Ovary (tissue), 9 donors: Measurements from ENCODE around the gene SEC61B. TPM values are rescaled to one million over a fixed set of nuclear protein-coding genes. Genes with fewer than 3 reads are reported as not detected.

ENCODE experiments used
- DNase-seq, 5 donors: peaks; one replicate each; pipeline ENCODE4 v3.0.0-alpha.2; 2019 to 2020
- H3K27ac ChIP-seq, 2 donors: fragments of 200-600 bp; one replicate each; pipeline versions ENCODE4 v1.5.1 to v1.8.0; 2019 to 2022
- H3K27me3 ChIP-seq: fragments of 200-600 bp; one replicate; pipeline ENCODE4 v1.8.0; 2022
- H3K36me3 ChIP-seq: fragments of 200-600 bp; sonication (generic); one replicate; pipeline ENCODE4 v1.5.1; 2019
- H3K4me1 ChIP-seq: one replicate; pipeline ENCODE4 v1.8.1; 2013; ENCODE audit warnings: mild to moderate bottlenecking, moderate library complexity; ENCODE audit not compliant: insufficient read depth
- H3K4me3 ChIP-seq: fragments of 200-600 bp; sonication (generic); one replicate; pipeline ENCODE4 v1.5.1; 2017
- H3K9me3 ChIP-seq, 2 donors: fragments of 200-600 bp in 1 of 2; sonication (generic) in 1 of 2; one replicate each; pipeline versions ENCODE4 v1.5.1 to v1.8.1; 2013 to 2019; ENCODE audit warnings: mild to moderate bottlenecking in 1 of 2, moderate library complexity in 1 of 2
- EP300 ChIP-seq: sonication (generic); formaldehyde crosslinking; IDR thresholded peaks from one replicate; pipeline ENCODE4 v1.6.1; 2017; ENCODE audit warnings: antibody characterized with exemption
- POLR2A ChIP-seq: fragments of 450-650 bp; IDR thresholded peaks from one replicate; pipeline ENCODE4 v1.6.1; 2017; ENCODE audit warnings: antibody characterized with exemption, mild to moderate bottlenecking, moderate library complexity
- WGBS, 3 donors: extraction: QIAGEN DNeasy Blood & Tissue Kit in 1 of 3; methylation state at CpG; one replicate each; pipeline versions ENCODE4 v1.1.5 to v1.1.7; 2013 to 2017; 5-methylcytosine and 5-hydroxymethylcytosine counted together
- intact Hi-C, 4 donors: fragments of 100-400 bp; cut with DNase I; formaldehyde crosslinking; loops; one replicate each; pipeline versions ENCODE4 v1.11.0 to v1.15.1; 2022 to 2023
- polyA plus RNA-seq, 2 donors: library from polyadenylated mRNA; stranded (reverse); fragments of 200-250 nt in 1 of 2; fragments of 350-450 nt in 1 of 2; fragmentation: Illumina TruSeq in 1 of 2; extraction: RNeasy Lipid Tissue Mini Kit (QIAGEN cat#74804) in 1 of 2; gene quantifications; one replicate each; pipeline ENCODE4 v1.2.3, GENCODE V29; 2013 to 2014
- total RNA-seq, 7 donors: library from RNA; depleted of rRNA in 2 of 7; stranded (reverse); fragments of >200 nt in 2 of 7; fragmentation: NEBNext Ultra II Directional in 3 of 7; extraction: Animal tissue kit (Norgen Biotek cat#: 25700) in 3 of 7; gene quantifications; one replicate each; pipeline versions ENCODE4 v1.1.0 to v1.2.4, GENCODE V29; 2016 to 2023
- TF ChIP-seq, protein P1 (sequence below), 3 donors: fragments of 450-650 bp in 2 of 3; fragments of 200-600 bp in 1 of 3; IDR thresholded peaks; one replicate each; pipeline versions ENCODE4 v1.5.1 to v1.8.0; 2016 to 2022; ENCODE audit warnings: antibody characterized with exemption in 3 of 3, mild to moderate bottlenecking in 1 of 3
- donor health status: DM: no; HTN: no; CAD: no; lungs with moderate emphysema.
- donor health status: DM: no; HTN: no; CAD: no.
- donor health status: Bipolar disorder and iron deficiency.
- donor health status: DM: yes; HTN: yes; CAD: no.
- donor health status: DM: no; HTN: no; CAD: no.
- donor health status: DM: yes; HTN: yes; CAD: no.

Gene SEC61B
- total and polyA plus RNA-seq, 9 donors = 80.1 to 196 (median 130) TPM

GRCh38 chr9:99197987-99198386, 24.1 kb upstream of the SEC61B start:
- Histone ChIP-seq H3K36me3 (no peaks in the 10 kb centered on the region), H3K4me3 (no peak overlapping the region), H3K4me1 (no peaks in the 10 kb centered on the region), H3K27ac (no peak overlapping the region), H3K27me3 (no peaks in the 10 kb centered on the region), H3K9me3 (no peaks in the 10 kb centered on the region)
- WGBS, 3 donors = 68 to 72% (median 68%) methylated on average over 9 of the region's 9 CpGs
- intact Hi-C loops = no loop called here
- no peak for DNase-seq
- TF ChIP-seq, protein P1, sequence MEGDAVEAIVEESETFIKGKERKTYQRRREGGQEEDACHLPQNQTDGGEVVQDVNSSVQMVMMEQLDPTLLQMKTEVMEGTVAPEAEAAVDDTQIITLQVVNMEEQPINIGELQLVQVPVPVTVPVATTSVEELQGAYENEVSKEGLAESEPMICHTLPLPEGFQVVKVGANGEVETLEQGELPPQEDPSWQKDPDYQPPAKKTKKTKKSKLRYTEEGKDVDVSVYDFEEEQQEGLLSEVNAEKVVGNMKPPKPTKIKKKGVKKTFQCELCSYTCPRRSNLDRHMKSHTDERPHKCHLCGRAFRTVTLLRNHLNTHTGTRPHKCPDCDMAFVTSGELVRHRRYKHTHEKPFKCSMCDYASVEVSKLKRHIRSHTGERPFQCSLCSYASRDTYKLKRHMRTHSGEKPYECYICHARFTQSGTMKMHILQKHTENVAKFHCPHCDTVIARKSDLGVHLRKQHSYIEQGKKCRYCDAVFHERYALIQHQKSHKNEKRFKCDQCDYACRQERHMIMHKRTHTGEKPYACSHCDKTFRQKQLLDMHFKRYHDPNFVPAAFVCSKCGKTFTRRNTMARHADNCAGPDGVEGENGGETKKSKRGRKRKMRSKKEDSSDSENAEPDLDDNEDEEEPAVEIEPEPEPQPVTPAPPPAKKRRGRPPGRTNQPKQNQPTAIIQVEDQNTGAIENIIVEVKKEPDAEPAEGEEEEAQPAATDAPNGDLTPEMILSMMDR (IDR thresholded peaks at IDR 0.05) = no peak
- TF ChIP-seq EP300 (no peak), POLR2A (no peak)

- Histone ChIP-seq H3K4me3 (no peak overlapping the region), H3K36me3 (no peaks in the 10 kb centered on the region), H3K9me3 (no peaks in the 10 kb centered on the region), H3K27me3 (no peaks in the 10 kb centered on the region), H3K27ac (no peak overlapping the region), H3K4me1 (no peaks in the 10 kb centered on the region)
- TF ChIP-seq POLR2A (no peak), EP300 (no peak)
- TF ChIP-seq, protein P1 (IDR thresholded peaks at IDR 0.05) = no peak
- WGBS, 3 donors = 81 to 93% (median 93%) methylated on average over 8 of the region's 8 CpGs
- intact Hi-C loops = no loop called here
- no peak for DNase-seq
These were observed 22.0 kb upstream of the SEC61B start for GRCh38 chr9:99199938-99200539.

DNA sequence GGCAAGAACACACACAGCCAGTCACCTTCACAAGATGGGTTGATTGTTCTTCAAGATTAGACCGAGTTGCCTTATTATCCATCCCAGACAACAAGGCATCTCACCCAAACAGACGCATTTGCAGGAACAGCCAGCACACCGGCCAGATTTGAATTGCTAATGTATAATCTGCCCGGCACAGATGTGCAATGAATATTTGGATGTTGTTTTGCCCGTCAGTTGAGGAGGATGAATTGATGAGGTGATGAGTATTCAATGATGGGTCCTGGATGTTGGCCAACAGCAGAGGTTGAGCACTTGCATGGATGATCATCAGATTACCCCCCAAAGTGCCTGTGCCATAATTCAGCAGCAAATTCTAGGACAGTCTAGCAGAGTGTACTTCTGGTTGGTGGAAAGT, 20.5 kb upstream of the SEC61B start:
- no peak for DNase-seq

GRCh38 chr9:99210572-99210971, 11.5 kb upstream of the SEC61B start:
- Histone ChIP-seq H3K4me1 (no peaks in the 10 kb centered on the region), H3K27me3 (no peaks in the 10 kb centered on the region), H3K27ac (no peak overlapping the region), H3K4me3 (no peak overlapping the region), H3K36me3 (no peaks in the 10 kb centered on the region), H3K9me3 (no peaks in the 10 kb centered on the region)
- TF ChIP-seq POLR2A (no peak), EP300 (no peak)
- TF ChIP-seq, protein P1 (IDR thresholded peaks at IDR 0.05) = no peak
- DNase-seq = no peak
- intact Hi-C loops = no loop called here

More for the DNA sequence above, 20.5 kb upstream of the SEC61B start:
- WGBS, 3 donors = 73 to 79% (median 76%) methylated on average over 5 of the region's 5 CpGs
- H3K27ac ChIP-seq = no peak overlapping the region
- no peaks in the 10 kb centered on the region for H3K27me3 ChIP-seq
- H3K4me3 ChIP-seq = no peak overlapping the region
- intact Hi-C loops = no loop called here
- H3K4me1 ChIP-seq = no peaks in the 10 kb centered on the region
- no peaks in the 10 kb centered on the region for H3K9me3 ChIP-seq
- TF ChIP-seq EP300 (no peak), POLR2A (no peak)
- TF ChIP-seq, protein P1 (IDR thresholded peaks at IDR 0.05) = no peak
- no peaks in the 10 kb centered on the region for H3K36me3 ChIP-seq
